ENCODE results near the gene CACNA2D3.

The CACNA2D3 gene

GRCh38 chr3:54905261-54905888 is 783.0 kb downstream of the CACNA2D3 start:
- DNase-seq, result no peak

- no peak for DNase-seq
Measured at GRCh38 chr3:54905920-54906319, 783.6 kb downstream of the CACNA2D3 start.

GRCh38 chr3:54906763-54907162 is 784.4 kb downstream of the CACNA2D3 start:
- DNase-seq, result no peak

DNA sequence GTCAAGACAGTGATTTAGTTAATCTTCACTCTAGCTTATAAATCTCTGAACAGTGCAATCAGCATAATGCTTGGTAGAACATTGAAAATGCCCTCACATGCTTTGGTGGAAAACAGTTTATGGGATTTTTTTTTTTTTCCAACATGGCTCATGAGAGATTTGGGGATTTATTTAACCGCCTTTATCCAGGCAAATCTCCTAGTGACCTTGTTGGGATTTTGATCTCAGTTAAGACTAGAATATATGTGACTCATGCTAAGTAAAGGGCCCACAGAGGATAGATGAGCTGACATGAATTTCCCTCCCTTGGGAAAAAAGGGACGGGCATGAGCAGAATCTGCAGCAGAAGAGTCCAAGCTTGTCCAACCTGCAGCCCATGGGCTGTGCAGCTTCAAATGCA is 786.8 kb downstream of the CACNA2D3 start:
- DNase-seq, result no peak

GRCh38 chr3:54914180-54914579 is 791.8 kb downstream of the CACNA2D3 start:
- DNase-seq, result no peak

GRCh38 chr3:54915181-54915580 is 792.8 kb downstream of the CACNA2D3 start:
- no peak for DNase-seq

- no peak for DNase-seq
Measured at GRCh38 chr3:54915976-54916375, 793.6 kb downstream of the CACNA2D3 start.

- DNase-seq, result no peak
Measured at GRCh38 chr3:54916732-54917131, 794.4 kb downstream of the CACNA2D3 start.

DNA sequence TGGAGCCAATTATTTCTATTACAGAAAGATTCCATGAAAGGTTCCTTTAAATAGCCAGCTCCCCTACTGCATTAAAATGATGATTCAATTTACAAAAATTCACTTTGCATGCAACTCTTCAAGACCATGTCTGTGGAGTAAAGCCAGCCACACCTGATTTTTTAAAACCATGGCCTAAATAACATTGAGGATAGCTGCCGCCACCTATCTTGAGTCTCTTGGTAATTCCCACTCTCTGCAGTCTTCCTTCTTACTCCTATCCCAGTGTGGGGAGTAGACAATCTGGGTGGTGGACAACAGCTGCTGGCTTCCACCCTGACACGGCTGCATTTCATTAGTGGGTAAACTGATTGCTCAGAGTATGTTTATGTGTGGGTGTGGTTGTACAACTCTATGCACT is 794.8 kb downstream of the CACNA2D3 start:
- DNase-seq, result no peak

DNA sequence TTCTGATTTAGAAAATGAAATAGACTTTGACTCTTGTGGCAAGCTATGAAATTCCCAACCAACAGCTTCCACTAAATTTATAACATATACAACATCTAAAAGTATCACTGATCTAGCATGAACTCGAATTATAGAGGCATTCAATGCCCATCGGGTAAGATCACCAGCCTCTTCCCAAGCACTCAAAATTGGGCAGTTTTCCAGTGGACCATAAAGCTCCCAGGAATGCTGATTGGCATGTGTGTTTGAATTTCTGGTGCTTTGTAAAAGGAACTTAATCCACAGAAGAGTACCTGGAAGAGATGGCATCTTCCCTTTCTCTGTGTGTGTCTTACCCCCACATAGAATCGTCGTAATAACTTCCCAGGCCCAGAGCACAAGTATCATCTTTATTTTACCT is 795.5 kb downstream of the CACNA2D3 start:
- DNase-seq, result no peak

- no peak for DNase-seq
Measured at GRCh38 chr3:54918516-54918915, 796.2 kb downstream of the CACNA2D3 start.

DNA sequence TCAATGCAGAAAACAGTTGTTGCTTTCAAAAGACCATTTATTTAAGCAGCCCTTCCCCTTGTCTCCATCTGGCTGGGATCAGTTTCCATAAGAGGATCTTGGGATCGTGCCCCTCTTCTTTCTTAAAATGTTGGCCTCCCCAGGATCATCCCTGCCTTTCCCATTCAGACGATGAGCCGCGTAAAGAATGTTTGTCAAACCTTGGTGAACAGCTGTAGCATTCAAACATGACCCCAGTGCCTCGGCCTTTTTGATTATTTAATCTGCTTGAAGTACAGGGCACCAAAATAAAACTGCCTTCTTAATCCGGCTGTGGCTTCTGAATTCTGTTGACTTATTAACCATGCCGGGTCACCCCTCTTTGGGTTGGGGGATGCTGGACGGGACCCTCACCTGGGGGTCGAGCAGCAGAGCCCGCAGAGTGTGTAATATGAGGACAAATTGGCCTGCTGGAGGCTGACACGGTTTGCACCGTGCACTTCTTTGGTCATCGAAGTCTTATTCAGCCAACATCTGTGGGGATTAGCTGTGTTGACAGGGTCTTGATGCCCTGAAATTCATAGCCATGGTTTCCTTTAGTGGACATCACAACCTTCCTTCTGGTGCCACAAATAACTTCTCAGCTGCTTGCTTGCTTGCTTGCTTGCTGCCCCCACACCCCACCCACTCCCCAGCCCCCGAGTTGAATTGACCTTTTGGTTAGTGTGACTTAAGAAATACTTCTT is 805.9 kb downstream of the CACNA2D3 start, which contains the start of gene LRTM1:
Gene LRTM1 (minus strand): TSS at position 14 of the 725 bp plus-strand sequence. CDS start 148 bp downstream, outside the sequence.
- no peak for DNase-seq

DNA sequence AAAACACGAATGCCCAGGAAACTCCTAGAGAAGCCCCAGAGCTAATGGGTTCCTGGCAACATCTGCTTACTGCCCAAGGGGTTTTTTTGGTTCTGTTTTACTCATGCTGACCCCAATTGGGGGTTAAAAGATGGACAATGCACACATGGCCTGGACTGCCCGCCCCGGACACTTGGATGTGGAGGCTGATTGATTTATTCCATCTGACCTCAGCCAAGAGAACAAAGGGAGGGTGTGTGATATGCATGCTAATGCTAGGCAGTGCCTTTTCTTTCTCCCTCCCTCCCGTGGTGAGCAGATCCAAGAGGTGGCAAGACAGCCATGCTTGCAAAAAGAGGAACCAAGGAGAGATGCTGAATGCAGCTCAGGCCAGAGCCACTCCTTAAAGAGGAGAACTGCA is 808.8 kb downstream of the CACNA2D3 start:
- no peak for DNase-seq

DNA sequence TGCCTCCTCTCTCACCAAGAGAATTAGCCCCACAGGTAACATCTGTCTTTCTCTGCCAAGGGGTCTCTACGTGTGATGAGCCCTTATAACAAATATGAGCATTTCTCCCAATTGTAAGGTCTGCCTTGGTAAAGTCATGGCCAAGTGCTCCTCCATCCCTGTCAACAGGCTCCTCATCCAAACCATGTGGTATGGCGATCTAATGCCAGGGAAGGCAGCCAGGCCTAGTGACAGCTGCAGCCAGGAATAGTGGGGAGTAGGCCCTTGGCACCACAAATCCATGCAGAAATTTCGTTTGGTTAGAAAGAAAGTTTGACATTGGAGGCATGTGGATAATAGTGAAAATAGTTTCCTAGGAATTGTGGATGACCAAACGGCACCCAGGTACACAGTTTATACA is 810.3 kb downstream of the CACNA2D3 start:
- DNase-seq, result no peak

GRCh38 chr3:54935869-54936268 is 813.5 kb downstream of the CACNA2D3 start:
- DNase-seq, result no peak

DNA sequence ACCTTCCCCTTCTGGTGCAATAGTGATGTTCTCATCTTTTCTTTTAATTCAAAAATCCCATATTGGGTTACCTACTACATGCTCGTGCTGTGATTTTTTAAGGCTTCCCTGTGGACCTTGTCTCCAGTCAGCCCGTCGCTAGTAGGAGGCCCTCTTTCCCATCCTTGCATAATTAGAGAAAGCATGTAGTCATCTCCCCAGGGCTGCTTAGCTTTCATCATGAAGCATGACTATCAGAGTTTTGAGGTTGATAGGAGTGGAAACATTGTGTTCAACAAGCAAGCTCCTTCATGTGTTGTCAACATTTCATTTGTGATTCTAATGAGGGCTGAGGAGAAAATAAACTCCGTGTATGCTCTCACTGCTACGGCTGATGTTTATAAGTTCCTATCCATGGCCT is 814.2 kb downstream of the CACNA2D3 start:
- no peak for DNase-seq

DNA sequence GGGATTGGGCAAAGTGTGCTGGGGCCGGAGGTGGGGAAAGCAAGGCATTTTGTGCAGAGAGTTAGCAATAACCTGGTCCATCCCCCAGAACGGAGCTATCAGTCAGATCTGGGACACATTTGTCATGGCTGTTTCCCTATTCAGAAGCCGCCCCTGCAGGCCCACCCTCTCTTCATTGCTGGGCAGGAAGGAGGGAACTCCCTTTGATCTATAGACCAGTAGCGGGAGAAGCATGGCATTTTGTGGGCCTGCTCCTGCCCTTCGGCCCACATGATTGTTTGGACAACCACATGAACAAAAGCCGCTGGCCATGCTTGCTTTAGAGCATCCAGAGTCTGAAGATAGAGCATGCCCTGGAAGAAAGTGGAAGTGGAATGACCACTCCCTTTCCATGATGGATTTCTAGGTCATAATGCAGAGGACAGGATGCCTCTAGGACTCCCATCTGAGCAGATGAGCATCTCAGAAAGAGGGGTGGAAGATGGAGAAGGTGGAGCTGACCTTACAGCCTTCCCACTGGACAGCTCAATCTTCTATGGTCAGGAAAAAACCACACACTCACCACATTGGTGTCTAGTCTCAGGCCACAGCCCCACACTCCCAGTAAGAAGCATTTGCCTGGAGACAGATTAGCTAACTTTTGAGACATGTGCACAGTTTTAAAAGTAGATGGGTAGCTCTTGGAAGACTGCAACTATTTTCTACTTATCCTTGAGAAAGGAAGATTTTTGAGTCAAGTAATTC is 817.4 kb downstream of the CACNA2D3 start:
- no peak for DNase-seq

- DNase-seq, result no peak
Measured at GRCh38 chr3:54940971-54941370, 818.6 kb downstream of the CACNA2D3 start.

DNA sequence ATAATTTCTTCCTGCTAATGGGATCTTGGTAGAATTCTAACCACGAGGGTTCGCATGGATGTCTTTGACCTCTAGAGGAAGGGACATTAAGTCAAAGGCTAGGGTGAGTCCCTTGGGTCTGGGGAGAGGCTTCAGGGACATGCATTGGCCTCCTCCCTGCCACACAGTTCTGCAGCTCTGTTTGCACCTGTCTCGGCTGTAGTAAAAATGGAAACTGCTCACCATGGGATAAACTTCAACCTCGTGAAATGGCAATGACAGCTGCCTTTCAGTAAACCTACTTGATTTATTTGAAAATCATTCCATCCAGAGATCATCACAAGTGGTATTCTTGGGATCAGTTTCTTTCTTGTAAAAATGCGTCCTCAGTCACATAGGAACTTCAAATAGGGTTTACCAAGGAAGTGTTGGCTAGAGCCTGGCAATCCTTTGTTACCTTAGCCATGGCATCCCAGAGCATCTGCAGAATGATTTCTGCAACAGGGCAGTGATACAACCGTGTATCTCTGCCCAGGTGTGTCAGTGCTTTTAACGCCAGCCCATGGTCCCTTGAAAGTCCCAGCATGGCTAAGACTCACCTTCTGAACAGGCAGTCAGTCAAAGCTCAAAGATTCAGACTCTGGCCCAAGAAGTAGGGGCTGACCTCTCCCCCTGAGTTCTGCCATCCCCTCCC is 819.5 kb downstream of the CACNA2D3 start:
- DNase-seq, result no peak

DNA sequence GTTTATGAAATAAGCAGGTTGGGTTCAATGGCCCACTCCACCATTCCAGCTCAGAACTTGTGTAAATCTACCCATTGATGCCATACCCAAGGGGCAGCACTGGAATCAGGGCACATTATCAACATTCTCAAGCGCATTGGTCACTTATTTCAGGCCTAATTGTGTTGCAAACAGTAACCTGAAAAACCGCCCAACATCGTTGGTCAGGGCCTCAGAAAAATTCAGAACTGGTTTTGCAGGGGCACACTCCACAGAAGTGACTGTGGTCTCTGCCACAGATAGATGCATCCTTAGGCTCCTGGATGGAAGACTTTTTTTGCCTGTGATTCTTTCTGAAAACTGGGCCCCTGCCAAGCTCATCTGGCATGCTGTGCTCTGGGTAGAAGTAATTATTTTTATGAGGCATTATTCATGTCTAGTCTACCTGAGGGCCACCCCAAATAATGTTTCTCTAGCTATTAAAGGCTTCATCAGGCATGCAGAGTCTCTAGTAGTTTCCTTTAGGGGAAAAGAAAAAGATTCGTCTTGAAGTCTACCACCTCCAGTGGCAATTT is 827.2 kb downstream of the CACNA2D3 start:
- no peak for DNase-seq

DNA sequence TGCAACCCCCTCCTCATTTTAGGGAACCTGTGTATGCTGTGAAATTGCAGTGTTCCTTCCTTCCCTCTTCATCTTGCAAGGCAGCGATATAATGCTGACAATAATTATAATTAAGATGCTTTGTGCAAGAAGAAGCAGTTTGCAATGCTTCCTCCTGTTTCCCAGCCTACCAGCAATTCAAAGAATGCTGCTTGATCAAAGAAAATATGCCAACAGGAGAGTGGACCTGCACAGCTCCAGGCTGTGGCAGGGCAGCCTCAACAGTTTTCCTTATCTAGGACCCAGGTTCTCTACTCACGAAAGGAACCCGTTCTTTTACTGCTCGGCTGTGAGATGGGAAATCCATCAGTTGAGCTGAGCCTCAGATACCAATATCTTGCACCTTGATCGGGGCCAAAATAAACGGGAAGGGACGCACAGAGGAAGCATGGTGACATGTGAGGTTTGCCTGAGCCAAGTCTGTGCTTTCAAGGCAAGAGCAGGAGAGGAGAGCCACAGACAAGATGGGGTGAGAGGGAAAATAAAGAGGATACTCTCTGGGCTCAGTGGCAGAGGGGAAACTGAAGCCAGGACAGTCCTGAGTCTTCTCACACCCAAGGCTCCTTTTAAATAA is 828.1 kb downstream of the CACNA2D3 start:
- DNase-seq, result no peak

- no peak for DNase-seq
Measured at GRCh38 chr3:54951405-54951804, 829.1 kb downstream of the CACNA2D3 start.

- no peak for DNase-seq
Measured at GRCh38 chr3:54954022-54954421, 831.7 kb downstream of the CACNA2D3 start.
